ENCODE data around the gene STX1A. TPM values are rescaled to one million over a fixed set of nuclear protein-coding genes. Genes with fewer than 3 reads are reported as not detected.

The STX1A gene
- total RNA-seq, 1 experiment from 2014 or later, result 10.4 TPM

Other genes with a start within 250 kb of the STX1A start
- 128 and 139 TPM in 2 replicates for gene BAZ1B, start 197.4 kb downstream of the STX1A start, total RNA-seq (2014; rRNA removed; shearing (Covaris generic))
- 38.8 and 39.7 TPM in 2 replicates for gene BCL7B, start 162.0 kb downstream of the STX1A start, total RNA-seq (2014; rRNA removed; shearing (Covaris generic))
- gene TBL2, start 141.1 kb downstream of the STX1A start, total RNA-seq (2014; rRNA removed; shearing (Covaris generic)), result 43.8 and 55.9 TPM in 2 replicates
- 0.10 TPM in 1 of 2 replicates, not detected in the other for gene MLXIPL, start 95.1 kb downstream of the STX1A start, total RNA-seq (2014; rRNA removed; shearing (Covaris generic))
- gene VPS37D, start 51.8 kb downstream of the STX1A start, total RNA-seq (2014; rRNA removed; shearing (Covaris generic)), result 0.53 and 1.2 TPM in 2 replicates
- 5.1 and 6.0 TPM in 2 replicates for gene DNAJC30, start 36.2 kb downstream of the STX1A start, total RNA-seq (2014; rRNA removed; shearing (Covaris generic))
- 86.6 and 91.7 TPM in 2 replicates for gene BUD23, start 36.1 kb downstream of the STX1A start, total RNA-seq (2014; rRNA removed; shearing (Covaris generic))
- 11.8 and 13.9 TPM in 2 replicates for gene ABHD11, start 19.1 kb upstream of the STX1A start, total RNA-seq (2014; rRNA removed; shearing (Covaris generic))
- gene CLDN3, start 50.6 kb upstream of the STX1A start, total RNA-seq (2014; rRNA removed; shearing (Covaris generic)), result not detected in 2 replicates
- 0.06 and 0.08 TPM in 2 replicates for gene CLDN4, start 111.3 kb upstream of the STX1A start, total RNA-seq (2014; rRNA removed; shearing (Covaris generic))
- 0.30 and 0.55 TPM in 2 replicates for gene METTL27, start 122.8 kb upstream of the STX1A start, total RNA-seq (2014; rRNA removed; shearing (Covaris generic))
- not detected in 2 replicates for gene TMEM270, start 141.5 kb upstream of the STX1A start, total RNA-seq (2014; rRNA removed; shearing (Covaris generic))